ENCODE data around the gene FAM20C. TPM values are rescaled to one million over a fixed set of nuclear protein-coding genes. Genes with fewer than 3 reads are reported as not detected.

FAM20C gene
- total RNA-seq, 1 donor from 2014 or later, result 22.1 TPM

DNA sequence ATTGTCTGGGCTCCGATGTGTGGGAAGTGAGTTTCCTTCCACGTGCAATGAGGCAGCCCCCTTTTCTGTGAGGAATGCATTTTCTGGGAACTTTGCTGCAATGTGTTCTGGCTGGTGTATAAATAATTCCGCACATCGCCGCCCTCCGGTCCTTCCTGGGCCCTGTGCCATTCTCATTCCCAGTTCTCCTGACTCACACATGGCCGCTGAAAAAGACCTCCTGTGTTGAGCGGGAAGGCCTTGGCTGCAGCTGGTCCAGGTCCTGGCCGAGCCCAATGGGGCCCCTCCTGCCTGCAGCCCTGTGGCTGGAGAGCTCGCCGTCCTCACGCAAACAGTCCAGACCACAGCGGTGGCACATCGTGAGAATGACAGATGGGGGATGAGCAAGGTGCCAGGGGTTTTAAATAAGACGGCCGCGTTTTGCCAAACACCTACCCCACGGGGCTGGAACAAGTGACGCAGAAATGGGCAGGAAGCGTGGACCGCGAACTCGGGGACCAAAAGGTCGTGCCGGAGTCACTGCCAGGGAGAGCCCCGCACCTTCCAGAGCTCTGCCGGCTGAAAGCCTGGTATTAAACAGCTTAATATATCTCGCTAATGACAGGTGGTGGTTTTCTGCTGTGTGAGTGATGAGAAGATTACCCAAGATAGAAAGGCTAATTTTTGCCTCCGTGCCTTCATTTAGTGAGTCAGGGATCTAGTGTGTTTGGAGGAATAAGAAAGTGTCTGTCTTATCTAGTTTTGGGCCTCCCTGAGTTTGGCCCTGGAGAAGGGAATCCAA, 37.0 kb downstream of the FAM20C start:
- TF ChIP-seq, protein P1, sequence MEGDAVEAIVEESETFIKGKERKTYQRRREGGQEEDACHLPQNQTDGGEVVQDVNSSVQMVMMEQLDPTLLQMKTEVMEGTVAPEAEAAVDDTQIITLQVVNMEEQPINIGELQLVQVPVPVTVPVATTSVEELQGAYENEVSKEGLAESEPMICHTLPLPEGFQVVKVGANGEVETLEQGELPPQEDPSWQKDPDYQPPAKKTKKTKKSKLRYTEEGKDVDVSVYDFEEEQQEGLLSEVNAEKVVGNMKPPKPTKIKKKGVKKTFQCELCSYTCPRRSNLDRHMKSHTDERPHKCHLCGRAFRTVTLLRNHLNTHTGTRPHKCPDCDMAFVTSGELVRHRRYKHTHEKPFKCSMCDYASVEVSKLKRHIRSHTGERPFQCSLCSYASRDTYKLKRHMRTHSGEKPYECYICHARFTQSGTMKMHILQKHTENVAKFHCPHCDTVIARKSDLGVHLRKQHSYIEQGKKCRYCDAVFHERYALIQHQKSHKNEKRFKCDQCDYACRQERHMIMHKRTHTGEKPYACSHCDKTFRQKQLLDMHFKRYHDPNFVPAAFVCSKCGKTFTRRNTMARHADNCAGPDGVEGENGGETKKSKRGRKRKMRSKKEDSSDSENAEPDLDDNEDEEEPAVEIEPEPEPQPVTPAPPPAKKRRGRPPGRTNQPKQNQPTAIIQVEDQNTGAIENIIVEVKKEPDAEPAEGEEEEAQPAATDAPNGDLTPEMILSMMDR (IDR thresholded peaks at IDR 0.05), result no peak
- peak; percentile 47 to 79 for TF ChIP-seq POLR2AphosphoS5 (IDR thresholded peaks at IDR 0.05; ENCODE audit: insufficient read depth in 1 of 2, low read depth in 1 of 2)
- no peaks in the 10 kb centered on the region for H3K9me3 ChIP-seq
- H3K4me3 ChIP-seq, result no peak overlapping the region
- no peaks in the 10 kb centered on the region for H3K27me3 ChIP-seq
- peak in 1 of 2 donors; percentile 93 for DNase-seq (ENCODE audit: extremely low spot score in 2 of 2)
- H3K4me1 ChIP-seq, result peaks cover 51% of the 10 kb centered on the region
- intact Hi-C loops (cut with DNase I), result no loop called here
- H3K36me3 ChIP-seq, result no peaks in the 10 kb centered on the region
- peak overlapping the region; percentile 71 for H3K27ac ChIP-seq

DNA sequence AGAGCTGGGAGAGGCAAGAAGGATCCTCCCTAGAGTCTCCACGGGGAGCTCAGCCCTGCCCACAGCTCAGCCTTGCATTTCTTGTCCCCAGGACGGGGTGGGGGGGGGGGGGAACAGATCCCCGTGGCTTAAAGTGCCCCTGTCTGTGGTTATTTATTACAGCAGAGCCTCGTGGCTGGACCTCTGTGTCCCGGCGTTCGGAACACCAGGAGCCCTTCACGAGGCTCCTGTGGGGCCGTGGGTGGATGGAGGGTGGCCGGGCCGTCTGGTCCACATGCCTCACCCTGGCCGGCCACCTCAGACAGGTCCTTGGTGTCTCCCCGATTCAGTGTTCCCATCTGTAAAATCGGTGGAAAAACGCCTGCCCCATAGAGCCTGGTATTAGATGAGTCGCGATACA, 37.9 kb downstream of the FAM20C start:
- Histone ChIP-seq H3K4me1 (peaks cover 58% of the 10 kb centered on the region), H3K27ac (peak overlapping the region; percentile 71), H3K27me3 (no peaks in the 10 kb centered on the region), H3K36me3 (no peaks in the 10 kb centered on the region), H3K9me3 (no peaks in the 10 kb centered on the region), H3K4me3 (no peak overlapping the region)
- peak in 1 of 2 donors; percentile 17 for TF ChIP-seq POLR2AphosphoS5 (IDR thresholded peaks at IDR 0.05; ENCODE audit: insufficient read depth in 1 of 2, low read depth in 1 of 2)
- TF ChIP-seq POLR2A (IDR thresholded peaks at IDR 0.05), result no peak
- intact Hi-C loops (cut with DNase I), result no loop called here
- DNase-seq (ENCODE audit: extremely low spot score in 2 of 2), result no peak

DNA sequence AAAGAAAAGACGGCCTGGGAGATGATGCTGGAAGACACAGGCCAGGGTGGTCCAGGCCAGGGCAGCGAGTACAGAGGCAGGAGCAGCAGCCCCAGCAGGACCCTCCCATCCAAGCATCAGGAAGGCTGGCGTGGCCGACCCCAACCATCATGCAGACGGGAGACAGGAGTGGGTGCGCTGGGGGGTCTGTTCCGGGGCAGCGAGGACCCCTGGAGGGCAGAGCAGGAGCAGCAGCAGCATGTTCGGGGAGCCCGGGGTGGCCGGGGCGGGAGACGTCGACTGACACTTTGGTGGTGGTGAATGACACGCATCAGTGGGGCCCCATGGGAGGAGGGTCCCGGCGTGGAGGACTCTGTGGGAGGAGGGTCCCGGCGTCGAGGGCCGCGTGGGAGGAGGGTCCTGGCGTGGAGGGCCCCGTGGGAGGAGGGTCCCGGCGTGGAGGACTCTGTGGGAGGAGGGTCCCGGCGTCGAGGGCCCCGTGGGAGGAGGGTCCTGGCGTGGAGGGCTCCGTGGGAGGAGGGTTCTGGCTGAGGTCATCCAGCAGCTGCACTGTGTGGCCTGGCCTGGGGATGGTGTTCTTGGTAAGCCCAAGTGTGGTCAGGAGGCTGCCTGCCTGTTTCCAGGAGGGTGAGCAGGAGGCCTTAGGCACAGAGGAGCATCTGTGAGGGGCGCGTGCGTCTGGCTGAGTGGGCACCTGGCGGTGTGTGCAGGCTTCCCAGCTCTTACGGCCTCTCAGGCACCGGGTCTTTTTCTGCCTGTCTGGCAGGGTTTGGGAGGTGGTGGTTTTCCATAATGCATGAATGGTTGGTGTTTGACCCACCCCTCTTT, 38.9 kb downstream of the FAM20C start:
- TF ChIP-seq POLR2AphosphoS5 (IDR thresholded peaks at IDR 0.05; ENCODE audit: insufficient read depth in 1 of 2, low read depth in 1 of 2) (no peak), POLR2A (IDR thresholded peaks at IDR 0.05) (no peak)
- TF ChIP-seq, protein P1 (IDR thresholded peaks at IDR 0.05), result no peak
- no peak overlapping the region for H3K4me3 ChIP-seq
- intact Hi-C loops (cut with DNase I), result no loop called here
- H3K36me3 ChIP-seq, result no peaks in the 10 kb centered on the region
- no peak for DNase-seq (ENCODE audit: extremely low spot score in 2 of 2)
- H3K27ac ChIP-seq, result peak overlapping the region; percentile 28
- H3K4me1 ChIP-seq, result peaks cover 67% of the 10 kb centered on the region
- no peaks in the 10 kb centered on the region for H3K27me3 ChIP-seq
- H3K9me3 ChIP-seq, result no peaks in the 10 kb centered on the region

DNA sequence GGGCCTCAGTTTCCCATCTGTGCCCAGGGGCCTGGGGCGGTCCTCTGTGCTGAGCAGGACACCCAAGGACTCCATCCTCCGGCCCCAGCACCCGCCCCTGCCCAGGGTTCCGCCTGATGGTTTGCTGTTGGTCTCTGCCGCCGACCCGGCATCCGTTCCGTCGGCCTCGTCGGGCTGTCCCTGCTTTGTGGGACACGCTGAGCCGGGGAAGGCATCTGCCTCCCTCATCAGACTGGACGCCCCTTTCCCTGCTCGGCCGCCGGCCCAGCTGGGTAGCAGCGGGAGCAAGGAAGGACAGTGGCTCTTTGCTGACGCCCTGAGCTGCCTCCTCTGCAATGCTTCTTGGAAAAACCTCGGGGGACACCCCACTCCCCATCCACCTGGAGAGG, 39.5 kb downstream of the FAM20C start:
- intact Hi-C loops (cut with DNase I), result no loop called here
- H3K4me3 ChIP-seq, result no peak overlapping the region
- TF ChIP-seq POLR2AphosphoS5 (IDR thresholded peaks at IDR 0.05; ENCODE audit: insufficient read depth in 1 of 2, low read depth in 1 of 2) (no peak), POLR2A (IDR thresholded peaks at IDR 0.05) (no peak)
- TF ChIP-seq, protein P1 (IDR thresholded peaks at IDR 0.05), result no peak
- H3K4me1 ChIP-seq, result peaks cover 67% of the 10 kb centered on the region
- DNase-seq (ENCODE audit: extremely low spot score in 2 of 2), result no peak
- H3K27ac ChIP-seq, result peak overlapping the region; percentile 28
- H3K9me3 ChIP-seq, result no peaks in the 10 kb centered on the region
- no peaks in the 10 kb centered on the region for H3K27me3 ChIP-seq
- H3K36me3 ChIP-seq, result no peaks in the 10 kb centered on the region

DNA sequence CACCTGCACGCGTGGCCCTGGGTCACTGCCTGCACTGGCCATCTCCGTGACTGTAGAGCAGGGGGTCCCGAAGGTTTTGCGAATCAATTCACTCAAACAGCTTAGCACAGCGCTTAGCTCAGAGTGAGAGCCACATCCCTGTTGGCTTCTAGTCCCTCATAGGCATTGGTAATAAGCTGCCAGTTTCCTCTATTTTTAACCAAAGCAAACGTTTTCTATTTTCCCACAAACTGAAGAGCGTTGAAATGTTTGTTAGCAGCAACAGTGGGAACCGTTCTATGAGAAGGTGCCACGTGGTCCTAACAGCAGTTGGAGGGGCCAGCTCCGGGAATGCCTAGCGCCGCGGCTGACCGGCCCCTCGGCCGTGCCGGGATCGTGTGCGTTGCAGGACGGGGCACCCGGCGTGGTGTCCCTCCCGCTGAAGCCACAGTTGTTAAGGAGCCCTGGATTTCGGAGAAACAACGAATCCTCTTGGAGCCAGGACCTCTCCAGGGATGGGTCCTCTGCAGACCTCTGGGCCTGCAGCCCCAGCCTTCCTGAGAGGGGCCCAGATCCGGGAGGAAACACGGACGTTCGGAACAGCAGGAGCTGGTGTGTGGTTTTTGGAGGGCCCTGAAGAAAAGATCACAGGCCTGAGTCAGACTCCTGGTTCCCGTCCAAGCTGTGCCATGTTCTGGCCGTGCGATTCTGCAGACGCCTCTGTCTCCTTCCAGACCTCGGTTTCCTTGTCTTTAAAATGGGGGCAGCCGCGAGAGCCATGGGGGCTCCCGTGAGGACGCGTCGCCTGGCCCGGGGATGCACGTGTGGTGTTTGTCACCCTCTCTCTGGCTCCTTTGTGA, 40.3 kb downstream of the FAM20C start:
- H3K4me1 ChIP-seq, result peaks cover 67% of the 10 kb centered on the region
- no peak for DNase-seq (ENCODE audit: extremely low spot score in 2 of 2)
- H3K27me3 ChIP-seq, result no peaks in the 10 kb centered on the region
- intact Hi-C loops (cut with DNase I), result no loop called here
- H3K4me3 ChIP-seq, result no peak overlapping the region
- no peaks in the 10 kb centered on the region for H3K36me3 ChIP-seq
- TF ChIP-seq, protein P1 (IDR thresholded peaks at IDR 0.05), result no peak
- TF ChIP-seq POLR2A (IDR thresholded peaks at IDR 0.05), result no peak
- TF ChIP-seq POLR2AphosphoS5 (IDR thresholded peaks at IDR 0.05; ENCODE audit: insufficient read depth in 1 of 2, low read depth in 1 of 2), result no peak
- H3K27ac ChIP-seq, result peak overlapping the region; percentile 82
- H3K9me3 ChIP-seq, result no peaks in the 10 kb centered on the region
